Stimulated activated naive CD8-positive, alpha-beta T cell treated with anti-CD3 and anti-CD28 coated beads, Interleukin-15, amount 100 ng/mL, for 72 hours (primary cell): ENCODE data around the gene FARS2.
A peak's percentile ranks its signal among the peaks of the same experiment; 100 is the strongest.

Experiments used
- ATAC-seq: fragments of 150-1000 bp; cut with Tn5 transposase; 2 replicates; pipeline ENCODE4 v1.10.0; 2021; ENCODE audit warnings: mild to moderate bottlenecking, moderate library complexity
- DNase-seq, 2 donors: peaks; one replicate each; pipeline ENCODE4 v3.0.0; 2021 to 2022
- H3K27ac Mint-ChIP-seq, 2 donors: one replicate each; pipeline ENCODE4 v1.8.0; 2022; ENCODE audit warnings: mild to moderate bottlenecking in 2 of 2, mixed read lengths in 2 of 2, moderate library complexity in 2 of 2
- H3K27me3 Mint-ChIP-seq: one replicate; pipeline ENCODE4 v1.8.0; 2022; ENCODE audit warnings: mixed read lengths
- H3K4me1 Mint-ChIP-seq: one replicate; pipeline ENCODE4 v1.8.0; 2022; ENCODE audit warnings: mild to moderate bottlenecking, mixed read lengths
- H3K4me3 Mint-ChIP-seq, 2 donors: one replicate each; pipeline ENCODE4 v1.8.0; 2022; ENCODE audit warnings: mild to moderate bottlenecking in 2 of 2, mixed read lengths in 2 of 2, moderate library complexity in 1 of 2
- H3K9me3 Mint-ChIP-seq, 2 donors: one replicate each; pipeline ENCODE4 v1.8.0; 2022; ENCODE audit warnings: mixed read lengths in 2 of 2

The FARS2 gene

GRCh38 chr6:5292154-5292553, 30.8 kb downstream of the FARS2 start:
- Mint-ChIP-seq H3K9me3 (peaks cover 0 to 7% of the 10 kb centered on the region in 2 donors), H3K4me1 (peaks cover 43% of the 10 kb centered on the region), H3K27me3 (no peaks in the 10 kb centered on the region), H3K4me3 (no peak overlapping the region), H3K27ac (no peak overlapping the region)
- ATAC-seq (no peak), DNase-seq (no peak)

DNA sequence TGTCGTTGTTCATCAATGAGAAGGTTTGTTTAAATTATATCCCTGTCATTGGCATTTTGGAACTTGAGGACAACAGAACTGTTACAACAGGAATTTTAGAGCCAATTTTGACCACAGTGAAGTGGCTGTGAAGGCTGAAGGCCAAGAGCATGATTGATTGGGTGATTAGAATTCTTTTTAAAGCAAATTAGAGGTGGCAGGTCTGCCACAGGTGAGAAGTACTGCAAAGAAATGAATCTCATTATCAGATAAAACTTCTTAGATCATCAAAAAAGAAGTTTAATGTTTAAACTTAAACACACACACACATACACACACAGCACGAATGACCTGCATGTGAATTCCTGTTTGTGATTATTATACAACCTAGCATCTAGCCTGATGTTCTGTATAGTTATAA, 32.4 kb downstream of the FARS2 start:
- no peak for DNase-seq
- Mint-ChIP-seq H3K27me3 (no peaks in the 10 kb centered on the region), H3K27ac (no peak overlapping the region), H3K4me1 (peaks cover 30% of the 10 kb centered on the region), H3K4me3 (no peak overlapping the region), H3K9me3 (peaks cover 0 to 7% of the 10 kb centered on the region in 2 donors)
- ATAC-seq: no peak

- Mint-ChIP-seq H3K4me3 (no peak overlapping the region), H3K27me3 (no peaks in the 10 kb centered on the region), H3K27ac (peak overlapping the region; percentile 12 to 81), H3K9me3 (peaks cover 0 to 7% of the 10 kb centered on the region in 2 donors), H3K4me1 (peaks cover 30% of the 10 kb centered on the region)
- ATAC-seq: no peak
- no peak for DNase-seq
These were observed 33.3 kb downstream of the FARS2 start for GRCh38 chr6:5294392-5295211.

- H3K27ac Mint-ChIP-seq: no peak overlapping the region
These were observed 34.3 kb downstream of the FARS2 start for GRCh38 chr6:5295623-5296022.

GRCh38 chr6:5300206-5300764, 39.0 kb downstream of the FARS2 start:
- Mint-ChIP-seq H3K27ac (no peak overlapping the region), H3K4me1 (peaks cover 40% of the 10 kb centered on the region), H3K4me3 (no peak overlapping the region), H3K27me3 (no peaks in the 10 kb centered on the region), H3K9me3 (no peaks in the 10 kb centered on the region)
- DNase-seq (no peak), ATAC-seq (no peak)

More at GRCh38 chr6:5295623-5296022, 34.3 kb downstream of the FARS2 start:
- ATAC-seq (no peak), DNase-seq (no peak)
- Mint-ChIP-seq H3K9me3 (peaks cover 0 to 7% of the 10 kb centered on the region in 2 donors), H3K4me3 (no peak overlapping the region), H3K27me3 (no peaks in the 10 kb centered on the region), H3K4me1 (peaks cover 36% of the 10 kb centered on the region)

DNA sequence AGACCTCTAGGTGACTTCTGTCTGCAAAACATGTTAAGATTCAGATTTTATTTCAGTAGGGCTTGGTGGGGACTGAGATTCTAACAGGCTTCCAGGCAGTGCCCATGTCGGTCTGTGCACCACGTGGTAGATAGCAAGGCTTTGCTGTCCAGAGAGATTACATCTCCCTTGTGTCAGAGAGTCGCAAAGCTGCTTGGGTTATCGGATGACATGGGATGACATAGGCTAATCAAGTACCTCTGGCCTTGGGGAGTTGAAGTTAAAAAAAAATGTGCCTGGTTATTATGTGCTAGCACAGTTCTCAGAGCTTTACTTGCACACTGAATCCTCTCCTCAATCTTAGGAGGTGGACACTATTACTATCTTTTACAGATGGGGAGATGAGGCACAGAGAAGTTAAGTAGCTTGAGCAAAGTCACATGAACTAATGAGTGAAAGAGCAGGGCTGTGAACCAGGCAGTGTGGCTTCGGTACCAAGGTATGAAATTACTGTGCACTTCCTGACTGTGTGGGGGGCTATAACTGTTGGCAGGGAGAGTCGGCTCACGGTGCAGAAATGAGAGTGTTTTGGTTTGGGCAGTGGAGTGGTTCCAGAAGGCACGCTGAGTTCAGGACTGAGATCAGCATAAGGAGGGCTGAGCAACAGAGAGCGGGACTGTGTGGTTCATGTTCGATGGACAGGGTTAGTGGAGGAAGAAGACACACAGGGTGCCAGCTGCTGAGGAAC, 41.1 kb downstream of the FARS2 start:
- Mint-ChIP-seq H3K4me3 (peak overlapping the region; percentile 45 to 52), H3K4me1 (peaks cover 40% of the 10 kb centered on the region), H3K27ac (peak overlapping the region; percentile 0 to 54), H3K27me3 (no peaks in the 10 kb centered on the region), H3K9me3 (no peaks in the 10 kb centered on the region)
- DNase-seq (peak; percentile 39 to 66), ATAC-seq (peak; percentile 99)

DNA sequence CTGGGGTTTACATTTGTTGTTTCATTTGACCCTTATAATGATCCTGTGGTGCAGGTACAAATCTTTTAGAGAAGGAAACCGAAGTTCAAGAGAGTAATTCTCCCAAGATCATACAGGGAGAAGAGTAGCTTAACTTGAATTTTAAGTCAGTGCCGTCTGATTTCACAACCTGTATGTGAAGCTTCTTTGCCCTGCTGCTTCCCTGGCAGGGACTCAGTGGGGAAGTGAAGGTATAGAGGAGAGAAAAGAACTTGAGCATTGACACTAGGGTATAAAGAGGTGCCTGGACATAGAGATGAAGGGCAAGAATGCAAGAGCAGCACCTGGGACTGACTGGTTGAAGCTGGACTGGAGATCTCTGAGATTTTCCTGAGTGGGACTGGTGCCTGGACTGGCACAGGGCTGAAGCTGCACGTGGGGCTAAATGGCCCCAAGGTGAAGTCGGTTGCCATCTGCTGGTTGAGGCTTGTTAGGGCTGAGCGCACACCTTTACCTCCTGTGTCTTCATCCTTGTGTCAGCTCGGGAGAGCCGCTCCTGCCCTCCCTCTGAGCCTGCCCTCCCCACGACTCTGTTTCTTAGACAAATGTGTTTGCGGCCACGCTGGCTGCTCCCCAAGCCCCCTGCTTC, 41.8 kb downstream of the FARS2 start:
- no peak overlapping the region for H3K27ac Mint-ChIP-seq
- no peaks in the 10 kb centered on the region for H3K27me3 Mint-ChIP-seq
- peak overlapping the region; percentile 45 to 52 for H3K4me3 Mint-ChIP-seq
- peaks cover 47% of the 10 kb centered on the region for H3K4me1 Mint-ChIP-seq
- no peaks in the 10 kb centered on the region for H3K9me3 Mint-ChIP-seq
- DNase-seq (peak; percentile 32 to 48), ATAC-seq (peak; percentile 68)

DNA sequence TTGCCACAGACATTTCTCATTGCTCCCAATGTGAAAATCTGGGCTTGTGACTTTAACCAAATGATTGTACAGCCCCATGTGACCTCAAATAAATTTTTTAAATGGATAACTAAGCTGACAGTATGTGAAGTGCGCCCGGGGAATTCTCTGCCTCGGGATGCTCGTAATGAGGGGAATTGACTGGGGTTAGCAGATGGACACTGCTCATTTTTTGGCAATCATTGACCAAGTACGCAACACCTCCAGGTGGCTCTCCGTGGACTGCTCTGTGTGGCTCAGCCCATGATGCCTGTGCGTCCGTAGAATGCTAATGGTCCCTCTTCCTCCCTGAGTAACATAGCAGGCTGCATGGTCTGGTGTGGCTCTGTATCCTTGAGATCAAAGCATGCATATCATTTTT, 42.4 kb downstream of the FARS2 start:
- peaks cover 48% of the 10 kb centered on the region for H3K4me1 Mint-ChIP-seq
- H3K27me3 Mint-ChIP-seq: no peaks in the 10 kb centered on the region
- no peaks in the 10 kb centered on the region for H3K9me3 Mint-ChIP-seq
- DNase-seq: no peak
- no peak overlapping the region for H3K27ac Mint-ChIP-seq
- H3K4me3 Mint-ChIP-seq: peak overlapping the region in 1 of 2 donors; percentile 1
- ATAC-seq: no peak

- H3K4me1 Mint-ChIP-seq: peaks cover 45% of the 10 kb centered on the region
- ATAC-seq (no peak), DNase-seq (no peak)
- no peak overlapping the region for H3K4me3 Mint-ChIP-seq
- no peaks in the 10 kb centered on the region for H3K9me3 Mint-ChIP-seq
- no peaks in the 10 kb centered on the region for H3K27me3 Mint-ChIP-seq
- no peak overlapping the region for H3K27ac Mint-ChIP-seq
These were observed 44.8 kb downstream of the FARS2 start for GRCh38 chr6:5305968-5306626.

DNA sequence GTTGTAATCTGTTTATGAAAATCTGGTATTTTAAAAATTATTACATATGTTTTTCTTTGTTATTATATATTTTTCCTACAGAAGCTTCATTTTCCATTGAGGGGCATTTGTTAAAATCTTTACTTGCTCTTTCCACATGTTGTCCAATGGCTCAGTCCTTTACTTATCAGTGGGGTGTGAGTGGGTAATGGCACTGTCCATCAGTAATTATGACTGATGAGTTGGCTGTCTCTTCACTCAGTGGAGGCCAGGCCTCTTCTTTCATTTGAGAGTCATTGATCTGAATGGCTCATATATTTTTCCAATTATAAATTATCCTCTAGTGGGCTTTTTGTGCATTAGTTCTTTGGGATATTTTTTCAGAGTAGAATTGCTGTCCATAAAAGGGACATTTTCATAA, 45.7 kb downstream of the FARS2 start:
- H3K27me3 Mint-ChIP-seq: no peaks in the 10 kb centered on the region
- peak overlapping the region in 1 of 2 donors; percentile 53 for H3K27ac Mint-ChIP-seq
- ATAC-seq (no peak), DNase-seq (no peak)
- H3K4me1 Mint-ChIP-seq: peaks cover 36% of the 10 kb centered on the region
- no peak overlapping the region for H3K4me3 Mint-ChIP-seq
- H3K9me3 Mint-ChIP-seq: no peaks in the 10 kb centered on the region

- Mint-ChIP-seq H3K27ac (no peak overlapping the region), H3K4me3 (no peak overlapping the region), H3K27me3 (no peaks in the 10 kb centered on the region), H3K9me3 (no peaks in the 10 kb centered on the region), H3K4me1 (peaks cover 31% of the 10 kb centered on the region)
- ATAC-seq (no peak), DNase-seq (no peak)
These were observed 46.8 kb downstream of the FARS2 start for GRCh38 chr6:5308066-5308465.

DNA sequence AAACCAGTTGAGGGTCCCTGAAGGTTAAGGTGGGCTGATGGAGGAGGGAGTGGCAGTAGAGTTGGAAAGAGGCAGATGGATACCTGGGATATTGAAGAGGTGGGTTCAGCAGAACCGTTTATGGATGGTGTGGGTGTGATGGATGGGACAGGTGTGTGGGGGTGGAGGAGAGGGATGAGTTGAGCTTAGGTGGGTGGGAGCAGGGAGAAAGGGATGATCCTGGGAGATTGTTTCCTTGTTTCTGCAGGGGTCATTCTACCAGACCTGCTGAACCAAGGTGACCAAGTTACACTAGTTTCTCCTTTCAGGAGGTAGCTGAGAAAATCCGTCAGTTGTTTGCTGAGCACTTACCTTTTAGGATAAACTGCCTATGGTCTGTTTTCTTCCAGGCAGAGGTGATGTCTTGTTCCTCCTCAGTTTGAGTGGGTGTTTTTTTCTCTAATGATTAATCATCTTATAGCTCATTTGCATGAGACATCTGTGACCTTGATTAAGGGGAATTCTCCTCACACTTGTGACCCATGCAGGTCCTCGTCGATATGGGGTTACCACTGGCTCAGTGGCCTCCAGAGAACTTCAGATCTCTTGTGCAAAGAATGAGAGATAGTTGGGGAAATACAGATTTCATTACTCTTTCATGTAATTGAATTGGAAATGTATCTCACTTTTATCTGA, 53.0 kb downstream of the FARS2 start:
- Mint-ChIP-seq H3K27ac (no peak overlapping the region), H3K4me3 (peak overlapping the region; percentile 24 to 29), H3K4me1 (peaks cover 41% of the 10 kb centered on the region), H3K27me3 (no peaks in the 10 kb centered on the region), H3K9me3 (no peaks in the 10 kb centered on the region)
- ATAC-seq (peak; percentile 78), DNase-seq (no peak)

GRCh38 chr6:5315881-5316280, 54.6 kb downstream of the FARS2 start:
- no peak for DNase-seq
- no peaks in the 10 kb centered on the region for H3K9me3 Mint-ChIP-seq
- no peak overlapping the region for H3K4me3 Mint-ChIP-seq
- H3K27ac Mint-ChIP-seq: no peak overlapping the region
- H3K27me3 Mint-ChIP-seq: no peaks in the 10 kb centered on the region
- H3K4me1 Mint-ChIP-seq: peaks cover 41% of the 10 kb centered on the region
- no peak for ATAC-seq

DNA sequence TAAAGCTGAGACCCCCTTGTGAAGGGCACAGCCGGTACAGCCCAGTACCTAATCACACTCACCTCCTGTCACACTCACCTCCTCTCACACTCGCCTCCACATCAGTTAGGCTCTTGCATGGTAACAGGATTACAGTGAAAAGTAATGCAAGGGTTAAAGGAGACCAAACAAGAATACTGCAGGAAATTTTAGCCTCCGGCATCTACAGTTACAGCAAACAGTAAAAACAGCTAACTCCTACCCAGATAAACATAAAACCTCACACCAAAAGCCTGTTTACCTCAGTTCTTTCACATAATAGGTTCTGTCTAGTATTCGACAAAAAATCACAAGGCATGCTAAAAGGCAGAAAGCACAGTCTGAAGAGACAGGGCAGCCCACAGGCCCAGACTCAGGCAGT, 55.6 kb downstream of the FARS2 start:
- no peaks in the 10 kb centered on the region for H3K9me3 Mint-ChIP-seq
- ATAC-seq (no peak), DNase-seq (no peak)
- no peak overlapping the region for H3K4me3 Mint-ChIP-seq
- no peaks in the 10 kb centered on the region for H3K27me3 Mint-ChIP-seq
- H3K27ac Mint-ChIP-seq: no peak overlapping the region
- H3K4me1 Mint-ChIP-seq: peaks cover 50% of the 10 kb centered on the region
